HEK293 (cell line): ENCODE measurements around the gene BEGAIN.

ENCODE experiments used
- CTCF ChIA-PET: fragments of 350-600 bp; formaldehyde crosslinking; extraction: SDS; loops from one replicate; lab custom pipeline; 2021; ENCODE audit warnings: antibody characterized with exemption; lab: Yijun Ruan, JAX
- POLR2A ChIA-PET: fragments of 300-600 bp; formaldehyde crosslinking; extraction: SDS; loops from one replicate; lab custom pipeline; 2020; ENCODE audit warnings: antibody characterized with exemption, inconsistent platforms; lab: Yijun Ruan, JAX
- H3K27ac ChIP-seq: fragments of 200-500 bp; sonication (Bioruptor generic); 2 replicates; pipeline ENCODE4 v1.5.1; 2014; ENCODE audit warnings: low read depth, low read length, control low read depth, inconsistent platforms; ENCODE audit errors: extremely low read depth
- H3K36me3 ChIP-seq, 2 experiments: fragments of 200-500 bp in 1 of 2; sonication (Bioruptor generic) in 1 of 2; 1 replicate in 1 of 2; 2 replicates in 1 of 2; pipeline ENCODE4 v1.5.1; 2014 to 2017; ENCODE audit warnings: inconsistent platforms in 2 of 2, low read length in 2 of 2; ENCODE audit not compliant: control insufficient read depth in 2 of 2, insufficient read depth in 1 of 2
- H3K4me1 ChIP-seq: fragments of 200-500 bp; sonication (Bioruptor generic); 2 replicates; pipeline ENCODE4 v1.5.1; 2014; ENCODE audit warnings: mild to moderate bottlenecking, low read length, inconsistent platforms; ENCODE audit not compliant: control insufficient read depth, insufficient read depth
- H3K4me3 ChIP-seq: 2 replicates; pipeline ENCODE4 v1.5.1; 2011; ENCODE audit warnings: low read depth, mild to moderate bottlenecking, control low read depth, low read length, moderate library complexity
- H3K9me3 ChIP-seq: fragments of 200-500 bp; sonication (Bioruptor generic); 2 replicates; pipeline ENCODE4 v1.5.1; 2014; ENCODE audit warnings: low read depth, low read length, inconsistent platforms; ENCODE audit not compliant: control insufficient read depth, insufficient read depth
- IKZF3 ChIP-seq: fragments of 450-650 bp; IDR thresholded peaks from 2 replicates; pipeline ENCODE4 v1.5.0; 2018; ENCODE audit warnings: missing biosample characterization, mild to moderate bottlenecking, missing genetic modification characterization, moderate library complexity
- REST ChIP-seq: fragments of 450-650 bp; formaldehyde crosslinking; IDR thresholded peaks from 2 replicates; pipeline ENCODE4 v1.5.1; 2016; ENCODE audit warnings: missing biosample characterization, missing genetic modification characterization
- SP2 ChIP-seq: fragments of 450-650 bp; formaldehyde crosslinking; IDR thresholded peaks from 2 replicates; pipeline ENCODE4 v1.5.1; 2016; ENCODE audit warnings: missing biosample characterization, missing genetic modification characterization
- YY2 ChIP-seq: fragments of 450-650 bp; formaldehyde crosslinking; IDR thresholded peaks from 2 replicates; pipeline ENCODE4 v1.5.1; 2016; ENCODE audit warnings: missing biosample characterization, missing genetic modification characterization
- ZNF140 ChIP-seq: fragments of 450-650 bp; formaldehyde crosslinking; IDR thresholded peaks from 2 replicates; pipeline ENCODE4 v1.5.1; 2016; ENCODE audit warnings: missing biosample characterization, missing genetic modification characterization
- ZNF16 ChIP-seq: fragments of 450-650 bp; formaldehyde crosslinking; IDR thresholded peaks from 2 replicates; pipeline ENCODE4 v1.5.1; 2016; ENCODE audit warnings: low read depth, missing biosample characterization, missing genetic modification characterization
- ZNF211 ChIP-seq: fragments of 450-650 bp; formaldehyde crosslinking; IDR thresholded peaks from 2 replicates; pipeline ENCODE4 v1.5.1; 2016; ENCODE audit warnings: low read depth, missing biosample characterization, missing genetic modification characterization
- ZNF324 ChIP-seq: fragments of 450-650 bp; formaldehyde crosslinking; IDR thresholded peaks from 2 replicates; pipeline ENCODE4 v1.5.1; 2016; ENCODE audit warnings: missing biosample characterization, missing genetic modification characterization
- ZNF585B ChIP-seq: fragments of 450-650 bp; formaldehyde crosslinking; IDR thresholded peaks from 2 replicates; pipeline ENCODE4 v1.5.1; 2016; ENCODE audit warnings: missing biosample characterization, missing genetic modification characterization
- ZNF629 ChIP-seq: fragments of 450-650 bp; formaldehyde crosslinking; IDR thresholded peaks from 2 replicates; pipeline ENCODE4 v1.5.1; 2017; ENCODE audit warnings: missing biosample characterization, missing genetic modification characterization
- ZNF677 ChIP-seq: fragments of 450-650 bp; IDR thresholded peaks from 2 replicates; pipeline ENCODE4 v1.5.0; 2018; ENCODE audit warnings: missing biosample characterization, mild to moderate bottlenecking, missing genetic modification characterization, moderate library complexity
- ZNF776 ChIP-seq: fragments of 450-650 bp; formaldehyde crosslinking; IDR thresholded peaks from 2 replicates; pipeline ENCODE4 v1.5.0; 2017; ENCODE audit warnings: missing biosample characterization, missing genetic modification characterization, borderline replicate concordance
- TF ChIP-seq, protein P1 (sequence below): fragments of 450-650 bp; formaldehyde crosslinking; IDR thresholded peaks from 2 replicates; pipeline ENCODE4 v1.5.1; 2017; ENCODE audit warnings: missing biosample characterization, missing genetic modification characterization
- TF ChIP-seq, protein P2 (sequence below): sonication (generic); formaldehyde crosslinking; IDR thresholded peaks from 2 replicates; pipeline ENCODE4 v1.8.1; 2022; ENCODE audit warnings: mild to moderate bottlenecking, moderate library complexity, missing genetic modification reagents
- TF ChIP-seq, protein P3 (sequence below): fragments of 450-650 bp; formaldehyde crosslinking; optimal IDR thresholded peaks from 2 replicates; pipeline ENCODE3; 2016; ENCODE audit warnings: missing biosample characterization, mild to moderate bottlenecking, missing genetic modification characterization

The BEGAIN gene

GRCh38 chr14:100592461-100592891 lies 5.3 kb upstream of the BEGAIN start:
- POLR2A ChIA-PET: no interaction called here
- TF ChIP-seq, protein P1, sequence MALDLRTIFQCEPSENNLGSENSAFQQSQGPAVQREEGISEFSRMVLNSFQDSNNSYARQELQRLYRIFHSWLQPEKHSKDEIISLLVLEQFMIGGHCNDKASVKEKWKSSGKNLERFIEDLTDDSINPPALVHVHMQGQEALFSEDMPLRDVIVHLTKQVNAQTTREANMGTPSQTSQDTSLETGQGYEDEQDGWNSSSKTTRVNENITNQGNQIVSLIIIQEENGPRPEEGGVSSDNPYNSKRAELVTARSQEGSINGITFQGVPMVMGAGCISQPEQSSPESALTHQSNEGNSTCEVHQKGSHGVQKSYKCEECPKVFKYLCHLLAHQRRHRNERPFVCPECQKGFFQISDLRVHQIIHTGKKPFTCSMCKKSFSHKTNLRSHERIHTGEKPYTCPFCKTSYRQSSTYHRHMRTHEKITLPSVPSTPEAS: no peak
- TF ChIP-seq ZNF585B (no peak), YY2 (no peak), ZNF629 (no peak)
- TF ChIP-seq, all 188 proteins: peak for 0

GRCh38 chr14:100591453-100592371 lies 4.5 kb upstream of the BEGAIN start:
- H3K36me3 ChIP-seq: no peaks in the 10 kb centered on the region
- no peak overlapping the region for H3K27ac ChIP-seq
- no peaks in the 10 kb centered on the region for H3K9me3 ChIP-seq
- CTCF ChIA-PET: interaction anchor here (0.6 to 0.8 kb wide), 2 partner anchors 146 to 310 kb away, joined by 3 to 4 read pairs; no protein-coding TSS in a partner anchor
- H3K4me1 ChIP-seq: no peaks in the 10 kb centered on the region
- no peak for TF ChIP-seq ZNF140 (tag by site-specific recombination)
- no peak for TF ChIP-seq SP2 (tag by site-specific recombination)
- TF ChIP-seq ZNF16 (tag by site-specific recombination): no peak
- TF ChIP-seq IKZF3 (tag by site-specific recombination): no peak
- TF ChIP-seq ZNF211 (tag by site-specific recombination): no peak
- no peak for TF ChIP-seq ZNF677 (tag by site-specific recombination)
- no peak for TF ChIP-seq ZNF324 (tag by site-specific recombination)
- TF ChIP-seq, protein P2, sequence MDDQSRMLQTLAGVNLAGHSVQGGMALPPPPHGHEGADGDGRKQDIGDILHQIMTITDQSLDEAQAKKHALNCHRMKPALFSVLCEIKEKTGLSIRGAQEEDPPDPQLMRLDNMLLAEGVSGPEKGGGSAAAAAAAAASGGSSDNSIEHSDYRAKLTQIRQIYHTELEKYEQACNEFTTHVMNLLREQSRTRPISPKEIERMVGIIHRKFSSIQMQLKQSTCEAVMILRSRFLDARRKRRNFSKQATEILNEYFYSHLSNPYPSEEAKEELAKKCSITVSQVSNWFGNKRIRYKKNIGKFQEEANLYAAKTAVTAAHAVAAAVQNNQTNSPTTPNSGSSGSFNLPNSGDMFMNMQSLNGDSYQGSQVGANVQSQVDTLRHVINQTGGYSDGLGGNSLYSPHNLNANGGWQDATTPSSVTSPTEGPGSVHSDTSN (CRISPR knock-in tag): no peak
- no peak for TF ChIP-seq REST
- no peak for TF ChIP-seq ZNF776 (tag by site-specific recombination)
- TF ChIP-seq, protein P3, sequence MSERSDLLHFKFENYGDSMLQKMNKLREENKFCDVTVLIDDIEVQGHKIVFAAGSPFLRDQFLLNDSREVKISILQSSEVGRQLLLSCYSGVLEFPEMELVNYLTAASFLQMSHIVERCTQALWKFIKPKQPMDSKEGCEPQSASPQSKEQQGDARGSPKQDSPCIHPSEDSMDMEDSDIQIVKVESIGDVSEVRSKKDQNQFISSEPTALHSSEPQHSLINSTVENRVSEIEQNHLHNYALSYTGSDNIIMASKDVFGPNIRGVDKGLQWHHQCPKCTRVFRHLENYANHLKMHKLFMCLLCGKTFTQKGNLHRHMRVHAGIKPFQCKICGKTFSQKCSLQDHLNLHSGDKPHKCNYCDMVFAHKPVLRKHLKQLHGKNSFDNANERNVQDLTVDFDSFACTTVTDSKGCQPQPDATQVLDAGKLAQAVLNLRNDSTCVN (tag by site-specific recombination): no peak
- no peak overlapping the region for H3K4me3 ChIP-seq
- POLR2A ChIA-PET: no interaction called here

More at GRCh38 chr14:100592461-100592891, 5.3 kb upstream of the BEGAIN start:
- Histone ChIP-seq H3K27ac (no peak overlapping the region), H3K4me1 (no peaks in the 10 kb centered on the region), H3K9me3 (no peaks in the 10 kb centered on the region), H3K36me3 (no peaks in the 10 kb centered on the region), H3K4me3 (no peak overlapping the region)
- CTCF ChIA-PET: interaction anchor here (0.8 kb wide), 1 partner anchor 147 kb away, joined by 3 read pairs; no protein-coding TSS in a partner anchor
